AML-193 (cell line): ENCODE results near the gene C18orf32.
"Not testable (repeated sequence)": the region's sequence is repeated elsewhere in the genome, so short reads cannot be mapped to it uniquely, and the experiment has no call there.

Source experiments
- DNase-seq, 2 experiments: peaks; one replicate each; lab custom pipeline; 2025; lab: John Stamatoyannopoulos, UW

The C18orf32 gene

GRCh38 chr18:49486953-49487710, at the start of gene C18orf32:
C18orf32 (minus strand) TSS chr18:49487234; CDS start chr18:49483748, 3,486 bp downstream.
- peak; percentile 83 for DNase-seq

- no peak for DNase-seq
Measured at GRCh38 chr18:49534846-49535601, 48.0 kb upstream of the C18orf32 start.

GRCh38 chr18:49531678-49532153, 44.7 kb upstream of the C18orf32 start:
- no peak for DNase-seq

GRCh38 chr18:49529596-49529995, 42.6 kb upstream of the C18orf32 start:
- no peak for DNase-seq

- DNase-seq = no peak
Measured at GRCh38 chr18:49527631-49528327, 40.7 kb upstream of the C18orf32 start.

GRCh38 chr18:49525981-49526380, 38.9 kb upstream of the C18orf32 start:
- no peak for DNase-seq

- DNase-seq = no peak
Measured at GRCh38 chr18:49524951-49525350, 37.9 kb upstream of the C18orf32 start.

GRCh38 chr18:49524349-49524748, 37.3 kb upstream of the C18orf32 start:
- DNase-seq = no peak

GRCh38 chr18:49523580-49524093, 36.6 kb upstream of the C18orf32 start:
- not testable (repeated sequence) for DNase-seq

GRCh38 chr18:49521216-49521835, 34.3 kb upstream of the C18orf32 start:
- DNase-seq = no peak

- no peak for DNase-seq
Measured at GRCh38 chr18:49520661-49521145, 33.7 kb upstream of the C18orf32 start.

GRCh38 chr18:49519101-49519971, 32.3 kb upstream of the C18orf32 start:
- DNase-seq = no peak

GRCh38 chr18:49517483-49517882, 30.4 kb upstream of the C18orf32 start:
- no peak for DNase-seq

GRCh38 chr18:49515516-49515915, 28.5 kb upstream of the C18orf32 start:
- no peak for DNase-seq

GRCh38 chr18:49515003-49515402, 28.0 kb upstream of the C18orf32 start:
- DNase-seq = not testable (repeated sequence)

- no peak for DNase-seq
Measured at GRCh38 chr18:49514577-49514976, 27.5 kb upstream of the C18orf32 start.

- DNase-seq = not testable (repeated sequence)
Measured at GRCh38 chr18:49512876-49513275, 25.8 kb upstream of the C18orf32 start.

- peak; percentile 33 to 34 for DNase-seq
Measured at GRCh38 chr18:49510393-49511115, 23.5 kb upstream of the C18orf32 start.

GRCh38 chr18:49506438-49506837, 19.4 kb upstream of the C18orf32 start:
- DNase-seq = not testable (repeated sequence)

- DNase-seq = no peak
Measured at GRCh38 chr18:49503931-49504330, 16.9 kb upstream of the C18orf32 start.
